Fibroblast of lung (primary cell): ENCODE results near the gene TRIP12. TPM values are rescaled to one million over a fixed set of nuclear protein-coding genes. Genes with fewer than 3 reads are reported as not detected.

Experiments
- DNase-seq, 2 donors: peaks; one replicate each; pipeline versions ENCODE4 v3.0.0 to v3.0.0-alpha.2; 2010; ENCODE audit warnings: low read depth in 2 of 2
- H2AFZ ChIP-seq: 2 replicates; pipeline ENCODE4 v1.5.1; 2012; ENCODE audit warnings: low read length, control low read depth, inconsistent platforms
- H3K27ac ChIP-seq: 2 replicates; pipeline ENCODE4 v1.5.1; 2011; ENCODE audit warnings: low read length, control low read depth; ENCODE audit not compliant: insufficient read depth
- H3K27me3 ChIP-seq: 2 replicates; pipeline ENCODE4 v1.5.1; 2011; ENCODE audit warnings: mild to moderate bottlenecking, low read length; ENCODE audit not compliant: control insufficient read depth, insufficient read depth
- H3K36me3 ChIP-seq: 2 replicates; pipeline ENCODE4 v1.5.1; 2011; ENCODE audit warnings: low read length; ENCODE audit not compliant: control insufficient read depth, insufficient read depth
- H3K4me1 ChIP-seq: 2 replicates; pipeline ENCODE4 v1.5.1; 2011; ENCODE audit warnings: low read length; ENCODE audit not compliant: control insufficient read depth, insufficient read depth; ENCODE audit errors: extremely low read depth
- H3K4me2 ChIP-seq: 2 replicates; pipeline ENCODE4 v1.5.1; 2011; ENCODE audit warnings: low read length, control low read depth; ENCODE audit not compliant: insufficient read depth; ENCODE audit errors: extremely low read depth
- H3K4me3 ChIP-seq, 4 experiments: fragments of 200-600 bp in 1 of 4; sonication (generic) in 1 of 4; replicated peaks in 1 of 4; 2 replicates each; pipeline ENCODE4 v1.5.1; 2011 to 2016; ENCODE audit warnings: low read length in 4 of 4, low read depth in 3 of 4, mild to moderate bottlenecking in 3 of 4, control low read depth in 2 of 4, inconsistent platforms in 1 of 4, mixed read lengths in 1 of 4; ENCODE audit not compliant: insufficient read depth in 1 of 4; ENCODE audit errors: control extremely low read depth in 1 of 4
- H3K79me2 ChIP-seq: 2 replicates; pipeline ENCODE4 v1.5.1; 2012; ENCODE audit warnings: mild to moderate bottlenecking, low read length, inconsistent platforms; ENCODE audit not compliant: control insufficient read depth, insufficient read depth
- H3K9ac ChIP-seq: 2 replicates; pipeline ENCODE4 v1.5.1; 2011; ENCODE audit warnings: mild to moderate bottlenecking, low read length, control low read depth; ENCODE audit not compliant: insufficient read depth
- H3K9me3 ChIP-seq: 2 replicates; pipeline ENCODE4 v1.5.1; 2012; ENCODE audit warnings: low read depth, low read length; ENCODE audit not compliant: control insufficient read depth, insufficient read depth
- H4K20me1 ChIP-seq: 2 replicates; pipeline ENCODE4 v1.5.1; 2011; ENCODE audit warnings: low read length; ENCODE audit not compliant: control insufficient read depth, insufficient read depth; ENCODE audit errors: extremely low read depth
- CTCF ChIP-seq, 2 donors: IDR thresholded peaks in 1 of 2; conservative IDR thresholded peaks in 1 of 2; 1 replicate in 1 of 2; 2 replicates in 1 of 2; pipeline ENCODE4 v1.5.1; 2011 to 2012; ENCODE audit warnings: low read length in 2 of 2, control low read depth in 1 of 2, inconsistent platforms in 1 of 2, low read depth in 1 of 2, mild to moderate bottlenecking in 1 of 2
- EZH2 ChIP-seq: IDR thresholded peaks from 2 replicates; pipeline ENCODE4 v1.5.1; 2012; ENCODE audit warnings: low read length, control low read depth, mild to moderate bottlenecking; ENCODE audit errors: missing control alignments
- polyA plus RNA-seq, 2 donors: library from polyadenylated mRNA; depleted of rRNA in 1 of 2; stranded (reverse) in 1 of 2; unstranded in 1 of 2; fragments of >200 nt; gene quantifications; 2 replicates each; pipeline ENCODE4 v1.2.1, GENCODE V29; 2011 to 2012; ENCODE audit warnings: missing spikeins in 1 of 2
- total RNA-seq: library from RNA; depleted of rRNA; stranded (reverse); fragments of >200 nt; gene quantifications from 2 replicates; pipeline ENCODE4 v1.2.1, GENCODE V29; 2014

Gene TRIP12
- total and polyA plus RNA-seq, 2 donors (not counting 1 experiment from before 2014, with no cell fraction given) = 122 to 277 TPM

- H3K27me3 ChIP-seq = no peaks in the 10 kb centered on the region
- peaks cover 77% of the 10 kb centered on the region for H3K79me2 ChIP-seq
- no peak overlapping the region for H3K9ac ChIP-seq
- H3K27ac ChIP-seq = no peak overlapping the region
- no peak overlapping the region for H3K4me3 ChIP-seq
- no peaks in the 10 kb centered on the region for H4K20me1 ChIP-seq
- no peaks in the 10 kb centered on the region for H3K9me3 ChIP-seq
- H3K36me3 ChIP-seq = peaks cover 2% of the 10 kb centered on the region
- no peak for DNase-seq
- H3K4me1 ChIP-seq = no peaks in the 10 kb centered on the region
- H3K4me2 ChIP-seq = no peak overlapping the region
- no peak for TF ChIP-seq EZH2
- TF ChIP-seq CTCF (conservative IDR thresholded peaks at IDR 0.05 in 1 of 2, IDR thresholded peaks at IDR 0.05 in 1 of 2; ENCODE audit: low read depth in 1 of 2, low read length in 2 of 2) = no peak
- no peak overlapping the region for H2AFZ ChIP-seq
Measured at GRCh38 chr2:229884775-229885699, 36.8 kb downstream of the TRIP12 start.

- DNase-seq = no peak
- Histone ChIP-seq H3K4me1 (no peaks in the 10 kb centered on the region), H3K4me3 (no peak overlapping the region), H3K27ac (no peak overlapping the region), H3K79me2 (peaks cover 57% of the 10 kb centered on the region), H3K9me3 (no peaks in the 10 kb centered on the region), H3K27me3 (no peaks in the 10 kb centered on the region), H3K36me3 (peaks cover 2% of the 10 kb centered on the region), H2AFZ (no peak overlapping the region), H4K20me1 (no peaks in the 10 kb centered on the region), H3K4me2 (no peak overlapping the region), H3K9ac (no peak overlapping the region)
- TF ChIP-seq EZH2 (no peak), CTCF (conservative IDR thresholded peaks at IDR 0.05 in 1 of 2, IDR thresholded peaks at IDR 0.05 in 1 of 2; ENCODE audit: low read depth in 1 of 2, low read length in 2 of 2) (no peak)
Measured at GRCh38 chr2:229882583-229882982, 39.2 kb downstream of the TRIP12 start.

GRCh38 chr2:229880892-229881586, 40.8 kb downstream of the TRIP12 start:
- H2AFZ ChIP-seq = no peak overlapping the region
- no peak overlapping the region for H3K4me2 ChIP-seq
- no peak for DNase-seq
- H3K9me3 ChIP-seq = no peaks in the 10 kb centered on the region
- H3K9ac ChIP-seq = no peak overlapping the region
- no peaks in the 10 kb centered on the region for H4K20me1 ChIP-seq
- no peaks in the 10 kb centered on the region for H3K27me3 ChIP-seq
- no peak overlapping the region for H3K4me3 ChIP-seq
- H3K36me3 ChIP-seq = peaks cover 2% of the 10 kb centered on the region
- TF ChIP-seq EZH2 (no peak), CTCF (conservative IDR thresholded peaks at IDR 0.05 in 1 of 2, IDR thresholded peaks at IDR 0.05 in 1 of 2; ENCODE audit: low read depth in 1 of 2, low read length in 2 of 2) (no peak)
- H3K4me1 ChIP-seq = no peaks in the 10 kb centered on the region
- peaks cover 49% of the 10 kb centered on the region for H3K79me2 ChIP-seq
- H3K27ac ChIP-seq = no peak overlapping the region
